ENCODE measurements around the gene MTPN. TPM values are rescaled to one million over a fixed set of nuclear protein-coding genes. Genes with fewer than 3 reads are reported as not detected.

The MTPN gene
- total RNA-seq, 1 donor from 2014 or later = 170 TPM

DNA sequence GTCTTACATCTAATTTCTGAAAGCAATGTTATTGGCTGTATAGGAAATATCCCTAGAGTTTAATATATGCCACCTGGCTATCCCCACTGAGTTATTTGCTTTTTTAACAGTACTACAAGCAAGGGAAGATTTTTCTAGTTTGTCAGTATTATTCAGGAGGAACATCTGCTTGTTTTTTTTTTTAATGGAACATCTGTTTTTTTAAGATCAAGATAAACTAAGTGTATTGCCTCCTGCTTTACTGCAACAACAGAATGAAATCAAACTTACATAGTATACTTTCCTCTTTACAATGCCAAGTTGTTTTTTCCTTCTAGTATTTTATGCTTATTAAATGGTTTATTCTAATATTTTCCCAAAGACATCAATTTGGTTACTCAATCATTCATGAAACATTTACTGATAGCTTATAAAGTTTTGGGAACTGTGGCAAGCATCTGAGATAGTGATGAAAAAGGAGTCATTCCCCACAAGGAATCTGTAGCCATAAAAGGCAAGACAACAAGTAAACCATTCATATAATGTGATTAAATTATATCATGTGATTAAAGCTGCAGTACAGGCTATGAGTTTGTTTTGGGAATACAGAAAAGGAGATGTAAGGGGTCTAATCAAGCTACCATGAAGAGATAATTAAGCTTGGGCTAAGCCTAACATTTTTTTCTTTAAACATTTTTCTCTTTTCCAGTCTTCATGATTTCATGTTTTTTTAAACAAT lies 17.4 kb downstream of the MTPN start:
- Histone ChIP-seq H3K27me3 (no peaks in the 10 kb centered on the region), H2AFZ (replicated peaks) (no peak overlapping the region), H3K79me2 (ENCODE audit: low read depth) (peaks cover 91% of the 10 kb centered on the region), H3K36me3 (no peaks in the 10 kb centered on the region), H3K4me1 (no peaks in the 10 kb centered on the region), H3K9ac (no peak overlapping the region), H3K9me3 (ENCODE audit: low read depth) (no peaks in the 10 kb centered on the region), H4K20me1 (ENCODE audit: low read depth) (peaks cover 24% of the 10 kb centered on the region), H3K4me2 (no peak overlapping the region), H3F3A (ENCODE audit: low read depth) (no peaks in the 10 kb centered on the region), H3K27ac (no peak overlapping the region), H3K4me3 (no peak overlapping the region)
- no peak overlapping the region for H3K27ac Mint-ChIP-seq
- no peak for DNase-seq (ENCODE audit: low spot score)
- H3K9me3 Mint-ChIP-seq = no peaks in the 10 kb centered on the region
- no peak overlapping the region for H3K4me3 Mint-ChIP-seq
- peaks cover 6% of the 10 kb centered on the region for H3K36me3 Mint-ChIP-seq
- no peak for TF ChIP-seq EZH2 (IDR thresholded peaks at IDR 0.05)
- TF ChIP-seq CTCF (IDR thresholded peaks at IDR 0.05) = no peak
- no peak for TF ChIP-seq EZH2phosphoT487 (IDR thresholded peaks at IDR 0.05)
- H3K27me3 Mint-ChIP-seq (ENCODE audit: insufficient read depth, low read depth) = no peaks in the 10 kb centered on the region
- H3K4me1 Mint-ChIP-seq = no peaks in the 10 kb centered on the region

- H3K27ac Mint-ChIP-seq = no peak overlapping the region
- H3K27me3 Mint-ChIP-seq (ENCODE audit: insufficient read depth, low read depth) = no peaks in the 10 kb centered on the region
- no peak overlapping the region for H3K9ac ChIP-seq
- H3K9me3 Mint-ChIP-seq = no peaks in the 10 kb centered on the region
- no peaks in the 10 kb centered on the region for H3F3A ChIP-seq (ENCODE audit: low read depth)
- H2AFZ ChIP-seq (replicated peaks) = no peak overlapping the region
- H3K9me3 ChIP-seq (ENCODE audit: low read depth) = no peaks in the 10 kb centered on the region
- no peak overlapping the region for H3K4me2 ChIP-seq
- H3K4me1 ChIP-seq = no peaks in the 10 kb centered on the region
- H3K27me3 ChIP-seq = no peaks in the 10 kb centered on the region
- no peaks in the 10 kb centered on the region for H3K4me1 Mint-ChIP-seq
- peaks cover 94% of the 10 kb centered on the region for H3K79me2 ChIP-seq (ENCODE audit: low read depth)
- no peak overlapping the region for H3K27ac ChIP-seq
- no peak overlapping the region for H3K4me3 Mint-ChIP-seq
- H3K36me3 ChIP-seq = no peaks in the 10 kb centered on the region
- peaks cover 21% of the 10 kb centered on the region for H4K20me1 ChIP-seq (ENCODE audit: low read depth)
- H3K36me3 Mint-ChIP-seq = peaks cover 6% of the 10 kb centered on the region
- H3K4me3 ChIP-seq = no peak overlapping the region
- TF ChIP-seq EZH2 (IDR thresholded peaks at IDR 0.05) (no peak), EZH2phosphoT487 (IDR thresholded peaks at IDR 0.05) (no peak), CTCF (IDR thresholded peaks at IDR 0.05) (no peak)
- no peak for DNase-seq (ENCODE audit: low spot score)
Observed at GRCh38 chr7:135958173-135958572, 19.0 kb downstream of the MTPN start.

DNA sequence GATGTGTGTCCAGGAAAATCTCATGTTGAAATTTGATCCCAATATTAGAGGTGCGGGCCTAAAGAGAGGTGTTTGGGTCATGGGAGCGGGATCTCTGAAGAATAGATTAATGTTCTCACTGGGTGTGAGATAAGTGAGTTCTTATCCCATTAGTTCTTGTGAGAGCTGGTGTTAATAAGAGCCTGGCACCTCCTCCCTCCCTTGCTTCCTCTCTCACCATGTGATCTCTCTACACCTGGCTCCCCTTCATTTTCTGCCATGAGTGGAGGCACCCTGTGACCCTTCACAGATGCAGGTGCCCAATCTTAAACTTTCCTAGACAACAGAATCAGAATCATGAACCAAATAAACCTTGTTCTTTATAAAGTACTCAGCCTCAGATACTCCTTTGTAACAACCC lies 19.5 kb downstream of the MTPN start:
- H3K27ac Mint-ChIP-seq = no peak overlapping the region
- Histone ChIP-seq H3K27ac (no peak overlapping the region), H3K4me3 (no peak overlapping the region)

More for the DNA sequence above, 19.5 kb downstream of the MTPN start:
- Histone ChIP-seq H3K9ac (no peak overlapping the region), H3K4me1 (no peaks in the 10 kb centered on the region), H3F3A (ENCODE audit: low read depth) (no peaks in the 10 kb centered on the region), H4K20me1 (ENCODE audit: low read depth) (peaks cover 16% of the 10 kb centered on the region), H2AFZ (replicated peaks) (no peak overlapping the region), H3K4me2 (no peak overlapping the region), H3K36me3 (no peaks in the 10 kb centered on the region), H3K9me3 (ENCODE audit: low read depth) (no peaks in the 10 kb centered on the region), H3K27me3 (no peaks in the 10 kb centered on the region), H3K79me2 (ENCODE audit: low read depth) (peaks cover 94% of the 10 kb centered on the region)
- peaks cover 6% of the 10 kb centered on the region for H3K36me3 Mint-ChIP-seq
- H3K4me3 Mint-ChIP-seq = no peak overlapping the region
- no peaks in the 10 kb centered on the region for H3K4me1 Mint-ChIP-seq
- H3K27me3 Mint-ChIP-seq (ENCODE audit: insufficient read depth, low read depth) = no peaks in the 10 kb centered on the region
- TF ChIP-seq CTCF (IDR thresholded peaks at IDR 0.05) = no peak
- TF ChIP-seq EZH2 (IDR thresholded peaks at IDR 0.05) = no peak
- TF ChIP-seq EZH2phosphoT487 (IDR thresholded peaks at IDR 0.05) = no peak
- no peak for DNase-seq (ENCODE audit: low spot score)
- H3K9me3 Mint-ChIP-seq = no peaks in the 10 kb centered on the region

All from neural progenitor cell (in vitro differentiated cells).